Diencephalon (tissue), 1 donor: Measurements from ENCODE around the gene PDCD7. TPM values are rescaled to one million over a fixed set of nuclear protein-coding genes. Genes with fewer than 3 reads are reported as not detected.

Source experiments
- small RNA-seq: library from RNA; depleted of rRNA; stranded (forward); fragments of <200 nt; gene quantifications from one replicate; pipeline ENCODE3, GENCODE V24; 2014
- total RNA-seq: library from RNA; depleted of rRNA; stranded (reverse); fragments of >200 nt; gene quantifications from one replicate; pipeline ENCODE4 v1.2.3, GENCODE V29; 2014

PDCD7 gene
- total RNA-seq = 22.1 TPM

GRCh38 chr15:65133548-65134200 is at the start of gene PDCD7:
Gene PDCD7 (minus strand): TSS chr15:65133808. CDS start chr15:65133781, 27 bp downstream.

GRCh38 chr15:65115086-65115485 is 18.5 kb downstream of the PDCD7 start, which contains the start of gene UBAP1L:
Gene UBAP1L (minus strand): TSS chr15:65115200. CDS start chr15:65106215, 8,985 bp downstream.

GRCh38 chr15:65076486-65077290 is 56.9 kb downstream of the PDCD7 start, which contains the start of gene KBTBD13:
Gene KBTBD13 (plus strand): TSS chr15:65076746. CDS start chr15:65076816, 70 bp downstream.

GRCh38 chr15:65067645-65068402 is 65.8 kb downstream of the PDCD7 start, which contains the start of gene RASL12:
Gene RASL12 (minus strand): TSS chr15:65067991. CDS start chr15:65067835, 156 bp downstream.

Small RNA genes lying within 50 kb of the gene (small RNA-seq; reads per million reads assigned to genes)
- not detected for gene AC013553.1

Other genes with a start within 250 kb of the PDCD7 start
- 13.8 TPM for gene ANKDD1A, start 221.9 kb downstream of the PDCD7 start, total RNA-seq
- gene SPG21, start 143.9 kb downstream of the PDCD7 start, total RNA-seq = 55.8 TPM
- 14.5 TPM for gene MTFMT, start 104.2 kb downstream of the PDCD7 start, total RNA-seq
- 0.69 TPM for gene SLC51B, start 88.4 kb downstream of the PDCD7 start, total RNA-seq
- gene RASL12, start 65.8 kb downstream of the PDCD7 start, total RNA-seq = 6.2 TPM
- not detected for gene KBTBD13, start 57.1 kb downstream of the PDCD7 start, total RNA-seq
- gene UBAP1L, start 18.6 kb downstream of the PDCD7 start, total RNA-seq = 5.8 TPM
- gene CLPX, start 51.5 kb upstream of the PDCD7 start, total RNA-seq = 66.9 TPM
- gene CILP, start 77.7 kb upstream of the PDCD7 start, total RNA-seq = 0.23 TPM
- 9.5 TPM for gene PARP16, start 153.1 kb upstream of the PDCD7 start, total RNA-seq
- not detected for gene RNU5A-1, start 162.2 kb upstream of the PDCD7 start, total RNA-seq
- gene RNU5B-1, start 170.9 kb upstream of the PDCD7 start, total RNA-seq = not detected
- 6.7 TPM for gene IGDCC3, start 244.2 kb upstream of the PDCD7 start, total RNA-seq